GM21717 (cell line): ENCODE measurements around the gene ANKMY1.

ENCODE experiments used
- ATAC-seq: cut with Tn5 transposase; IDR thresholded peaks from one replicate; pipeline ENCODE4 v1.9.1; 2021; ENCODE audit warnings: mild to moderate bottlenecking, moderate library complexity; ENCODE audit not compliant: unreplicated experiment

ANKMY1 gene

GRCh38 chr2:240579771-240580614 lies 22.2 kb upstream of the ANKMY1 start:
- peak; percentile 38 for ATAC-seq

GRCh38 chr2:240579071-240579762 lies 21.4 kb upstream of the ANKMY1 start:
- ATAC-seq, result no peak

GRCh38 chr2:240578488-240578887 lies 20.7 kb upstream of the ANKMY1 start:
- no peak for ATAC-seq

- ATAC-seq, result no peak
Measured at GRCh38 chr2:240578110-240578450, 20.3 kb upstream of the ANKMY1 start.

GRCh38 chr2:240577281-240578109 lies 19.7 kb upstream of the ANKMY1 start:
- ATAC-seq, result no peak

GRCh38 chr2:240576436-240577205 lies 18.8 kb upstream of the ANKMY1 start:
- ATAC-seq, result no peak

- ATAC-seq, result no peak
Measured at GRCh38 chr2:240576036-240576435, 18.2 kb upstream of the ANKMY1 start.

GRCh38 chr2:240575101-240575965 lies 17.5 kb upstream of the ANKMY1 start:
- ATAC-seq, result no peak

GRCh38 chr2:240574386-240575100 lies 16.8 kb upstream of the ANKMY1 start:
- no peak for ATAC-seq

- no peak for ATAC-seq
Measured at GRCh38 chr2:240573516-240574385, 16.0 kb upstream of the ANKMY1 start.

- no peak for ATAC-seq
Measured at GRCh38 chr2:240573071-240573515, 15.3 kb upstream of the ANKMY1 start.

GRCh38 chr2:240572141-240573031 lies 14.6 kb upstream of the ANKMY1 start:
- no peak for ATAC-seq

GRCh38 chr2:240571314-240571973 lies 13.7 kb upstream of the ANKMY1 start:
- no peak for ATAC-seq

- no peak for ATAC-seq
Measured at GRCh38 chr2:240570531-240571313, 12.9 kb upstream of the ANKMY1 start.

GRCh38 chr2:240569998-240570530 lies 12.3 kb upstream of the ANKMY1 start:
- ATAC-seq, result no peak
